GM19351 (cell line): Measurements from ENCODE around the gene ANO9.
A peak's percentile ranks its signal among the peaks of the same experiment; 100 is the strongest.

Experiments
- ATAC-seq: cut with Tn5 transposase; IDR thresholded peaks from one replicate; pipeline ENCODE4 v1.9.1; 2021; ENCODE audit warnings: mild to moderate bottlenecking, moderate library complexity; ENCODE audit not compliant: unreplicated experiment

Gene ANO9

DNA sequence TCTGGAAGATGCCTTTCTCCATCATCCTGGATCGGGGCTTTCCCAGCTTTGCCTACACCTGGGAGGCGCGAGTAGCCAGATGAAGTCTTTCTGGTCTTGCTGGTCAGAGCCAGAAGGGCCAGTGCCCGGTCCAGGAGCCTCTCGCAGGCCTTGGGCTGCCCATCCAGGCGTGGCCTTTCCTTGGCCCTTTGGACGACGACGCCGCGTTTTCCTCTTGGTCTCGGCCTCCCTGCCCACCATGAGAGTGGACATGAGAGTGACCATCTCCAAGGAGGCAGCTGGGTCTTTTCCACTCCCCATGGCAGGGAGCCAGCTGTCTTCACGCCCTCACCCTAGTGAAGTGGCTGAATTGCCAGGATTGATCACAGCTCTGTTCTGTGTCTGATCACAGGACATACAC, 11.8 kb upstream of the ANO9 start:
- no peak for ATAC-seq

DNA sequence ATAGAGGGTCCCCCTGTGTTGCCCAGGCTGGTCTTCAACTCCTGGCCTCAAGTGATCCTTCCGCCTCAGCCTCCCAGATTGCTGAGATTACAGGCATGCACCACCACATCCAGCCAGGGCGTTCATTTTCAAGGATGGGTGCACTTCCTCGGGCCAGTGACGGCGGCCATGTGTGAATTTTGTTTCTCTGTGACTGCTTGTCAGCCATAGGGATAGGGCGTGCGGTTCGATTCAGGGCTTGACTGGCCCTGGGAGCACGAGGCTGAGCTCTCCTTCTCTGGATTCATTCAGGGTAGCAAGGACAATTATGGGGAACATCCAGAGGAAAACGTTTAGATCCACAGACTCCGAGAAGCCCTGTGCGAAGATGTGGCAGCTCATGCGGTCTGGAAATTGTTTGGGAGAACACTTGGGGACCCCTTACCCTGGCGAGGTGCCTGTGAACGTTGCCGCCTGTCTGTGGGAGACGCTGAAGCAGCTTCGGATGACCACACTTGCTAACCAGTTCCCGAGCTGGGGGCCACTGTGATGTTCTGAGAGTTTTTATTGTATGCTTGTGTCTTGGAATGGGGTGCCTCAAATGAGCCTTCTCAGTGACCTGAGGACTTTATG, 11.2 kb upstream of the ANO9 start:
- no peak for ATAC-seq

DNA sequence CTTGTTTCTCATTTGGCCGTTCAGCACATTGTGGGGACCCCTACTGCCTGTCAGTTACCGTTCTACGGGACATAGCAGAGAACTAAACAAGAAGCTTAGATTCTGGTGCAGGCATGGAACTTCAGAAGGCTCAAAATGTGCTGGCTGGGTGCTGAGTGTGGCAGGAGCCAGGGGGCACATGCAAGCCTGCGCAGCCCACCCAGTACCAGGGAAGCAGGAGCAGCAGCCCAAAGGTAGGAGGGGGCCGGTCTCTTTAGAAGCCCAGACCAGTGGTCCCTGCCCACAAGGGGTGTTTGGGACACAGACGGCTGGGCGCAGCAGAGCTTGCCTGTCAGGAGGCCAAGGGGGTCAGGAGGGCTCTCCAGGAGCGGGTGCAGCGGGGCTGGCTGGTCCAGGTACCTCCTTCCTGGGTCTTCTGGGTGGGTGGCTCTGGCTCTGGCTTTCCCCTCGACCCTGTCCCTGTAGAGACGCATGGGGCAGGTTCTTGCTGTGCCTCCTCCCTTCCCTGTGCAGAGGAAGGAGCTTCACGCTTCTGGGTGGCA, 10.5 kb upstream of the ANO9 start:
- no peak for ATAC-seq

DNA sequence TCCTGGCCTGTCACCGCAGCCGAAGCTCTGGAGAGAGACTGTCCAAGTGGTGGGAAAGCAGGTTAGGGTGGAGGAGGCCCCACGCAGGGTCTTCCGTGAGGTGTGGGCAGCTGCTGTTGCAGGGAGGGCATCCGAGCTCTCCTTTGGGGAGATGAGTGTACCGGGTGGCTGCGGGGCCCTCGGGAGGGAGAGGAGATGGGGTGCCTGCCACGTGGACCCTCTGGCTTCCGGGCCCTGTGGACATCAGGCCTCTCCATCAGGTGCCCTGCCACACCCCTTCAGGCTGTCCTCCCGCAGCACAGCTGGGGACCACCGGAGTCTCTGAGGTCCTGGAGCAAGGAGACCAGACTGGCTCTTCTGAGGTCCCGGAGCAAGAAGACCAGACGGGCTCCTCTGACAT, 9.9 kb upstream of the ANO9 start:
- ATAC-seq, result no peak

DNA sequence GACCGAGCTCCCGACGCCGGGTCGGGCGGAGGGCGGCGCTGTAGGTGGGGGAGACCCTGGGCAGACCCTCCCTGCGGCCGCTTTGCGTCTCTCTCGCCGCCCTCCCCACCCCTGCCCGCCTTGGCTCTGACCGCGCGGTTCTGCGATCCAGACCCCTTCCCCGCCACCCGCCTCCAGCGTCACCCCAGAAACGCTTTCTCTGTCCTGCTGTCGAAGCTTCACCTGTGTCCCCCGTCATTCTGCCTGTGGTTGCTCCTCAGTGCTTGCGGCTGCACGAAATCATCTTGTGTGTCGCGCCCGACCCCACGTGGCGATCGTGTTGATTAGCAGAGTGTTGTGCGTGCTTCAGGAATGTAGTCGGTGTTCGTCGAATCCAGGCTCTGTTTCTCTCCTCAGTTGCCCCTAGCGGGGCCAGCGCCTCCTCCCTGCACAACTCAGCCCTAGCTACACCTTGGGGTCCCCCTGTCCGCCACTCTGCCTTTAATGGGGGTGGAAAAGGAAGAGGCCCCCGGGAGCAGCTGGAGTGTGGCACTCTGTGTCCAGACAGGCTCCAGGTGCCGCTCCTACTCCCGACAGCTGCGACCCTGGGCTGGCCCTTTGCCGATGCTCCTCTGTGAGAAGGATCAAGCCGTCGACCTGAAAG, 9.1 kb upstream of the ANO9 start:
- ATAC-seq, result no peak

DNA sequence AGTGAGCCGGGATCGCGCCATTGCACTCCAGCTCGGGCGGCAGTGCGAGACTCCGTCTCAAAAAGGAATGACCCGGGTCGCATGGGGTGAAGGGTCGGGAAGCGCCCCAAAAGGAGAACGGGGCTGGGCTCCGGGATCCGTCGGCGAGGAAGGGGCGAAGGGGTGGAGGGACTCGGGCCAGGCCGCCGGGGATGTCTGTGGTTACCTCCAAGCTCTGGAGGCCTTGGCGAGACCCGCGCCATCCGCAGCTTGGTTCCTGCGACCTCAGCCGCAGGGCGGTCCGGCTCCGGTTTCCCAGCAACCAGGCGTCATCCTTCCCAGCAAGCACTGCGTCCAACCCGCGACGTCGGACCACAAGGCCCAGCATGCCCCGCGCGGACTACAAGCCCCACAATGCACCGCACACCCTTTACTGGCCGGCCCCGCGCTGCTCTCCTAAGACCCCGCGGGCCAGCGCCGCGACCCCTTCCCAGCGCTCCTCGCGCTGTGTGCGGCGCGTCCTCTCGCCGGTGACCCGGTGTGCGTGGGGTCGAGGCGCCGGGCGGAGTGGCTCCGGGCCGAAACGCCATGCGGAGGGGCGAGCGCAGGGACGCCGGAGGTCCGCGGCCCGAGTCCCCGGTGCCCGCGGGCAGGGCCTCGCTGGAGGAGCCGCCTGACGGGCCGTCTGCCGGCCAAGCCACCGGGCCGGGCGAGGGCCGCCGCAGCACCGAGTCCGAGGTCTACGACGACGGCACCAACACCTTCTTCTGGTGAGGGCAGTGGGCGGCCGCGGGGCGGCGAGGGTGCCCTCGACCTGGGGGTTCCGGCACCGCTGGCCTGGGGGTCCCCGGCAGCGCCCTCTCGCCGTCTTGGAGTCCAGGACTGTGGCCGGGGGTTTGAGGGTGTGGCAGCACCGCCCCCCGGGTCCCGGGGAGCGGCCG, 8.3 kb upstream of the ANO9 start, which contains the start of gene PTDSS2:
TSS of gene PTDSS2 (plus strand) at position 391 of the 920 bp plus-strand sequence. CDS start at position 568, 177 bp downstream.
- peak; percentile 81 for ATAC-seq

DNA sequence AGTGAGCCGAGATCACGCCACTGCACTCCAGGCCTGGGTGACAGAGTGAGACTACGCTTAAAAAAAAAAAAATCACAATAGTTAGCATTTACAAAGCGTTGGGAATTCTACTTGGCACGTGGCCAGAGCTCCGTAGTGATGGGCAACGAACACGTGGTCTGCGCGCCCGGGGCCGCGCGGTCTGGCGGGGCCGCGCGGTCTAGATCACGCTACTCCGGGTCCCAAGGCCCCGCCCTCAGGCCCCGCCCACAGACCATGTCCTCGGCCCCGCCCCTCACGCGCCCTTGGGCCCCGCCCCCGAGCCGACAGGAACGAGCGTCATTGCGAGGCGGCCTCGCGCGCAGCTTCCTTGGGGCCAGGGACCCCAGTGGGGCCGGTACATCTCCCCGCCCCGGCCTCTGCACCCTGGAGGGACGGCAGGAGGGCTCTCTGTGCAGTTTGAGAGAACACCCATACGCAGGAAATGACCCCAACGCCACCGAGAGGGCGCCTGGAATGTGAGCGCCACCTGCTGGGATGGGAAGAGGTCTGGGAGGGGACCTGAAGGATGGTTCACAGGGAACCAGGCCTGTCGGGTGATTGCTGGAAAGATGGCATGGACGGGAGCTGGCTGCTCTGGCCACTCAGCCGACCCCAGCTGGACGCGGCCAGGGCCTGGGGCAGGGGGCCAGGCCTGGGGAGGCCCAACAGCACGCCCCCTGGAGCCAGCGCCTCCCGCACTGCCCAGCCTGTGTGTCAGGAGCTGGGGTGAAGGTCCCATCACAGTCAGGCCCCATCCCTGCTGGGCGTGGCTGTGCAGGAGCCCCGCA, 6.3 kb upstream of the ANO9 start:
- ATAC-seq, result peak; percentile 54

DNA sequence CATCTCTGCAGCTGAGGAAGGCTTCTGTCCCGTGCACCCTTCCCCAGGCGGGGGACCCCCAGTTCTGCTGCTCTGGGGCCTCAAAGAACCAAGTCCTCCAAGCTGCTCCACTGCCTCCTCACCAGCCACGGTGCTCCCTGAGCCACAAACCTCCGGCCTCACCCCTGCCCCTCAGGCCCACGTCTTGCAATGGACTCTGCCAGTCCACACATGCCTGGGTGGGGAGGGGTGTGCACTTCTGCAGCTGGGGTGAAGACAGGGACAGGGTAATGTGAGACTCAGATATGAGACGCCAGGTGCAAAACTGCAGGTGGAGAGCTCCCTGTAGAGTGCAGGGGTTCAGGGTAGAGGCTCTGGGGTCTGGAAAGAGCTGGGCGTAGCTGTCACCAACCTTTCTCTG, 5.1 kb upstream of the ANO9 start:
- no peak for ATAC-seq

DNA sequence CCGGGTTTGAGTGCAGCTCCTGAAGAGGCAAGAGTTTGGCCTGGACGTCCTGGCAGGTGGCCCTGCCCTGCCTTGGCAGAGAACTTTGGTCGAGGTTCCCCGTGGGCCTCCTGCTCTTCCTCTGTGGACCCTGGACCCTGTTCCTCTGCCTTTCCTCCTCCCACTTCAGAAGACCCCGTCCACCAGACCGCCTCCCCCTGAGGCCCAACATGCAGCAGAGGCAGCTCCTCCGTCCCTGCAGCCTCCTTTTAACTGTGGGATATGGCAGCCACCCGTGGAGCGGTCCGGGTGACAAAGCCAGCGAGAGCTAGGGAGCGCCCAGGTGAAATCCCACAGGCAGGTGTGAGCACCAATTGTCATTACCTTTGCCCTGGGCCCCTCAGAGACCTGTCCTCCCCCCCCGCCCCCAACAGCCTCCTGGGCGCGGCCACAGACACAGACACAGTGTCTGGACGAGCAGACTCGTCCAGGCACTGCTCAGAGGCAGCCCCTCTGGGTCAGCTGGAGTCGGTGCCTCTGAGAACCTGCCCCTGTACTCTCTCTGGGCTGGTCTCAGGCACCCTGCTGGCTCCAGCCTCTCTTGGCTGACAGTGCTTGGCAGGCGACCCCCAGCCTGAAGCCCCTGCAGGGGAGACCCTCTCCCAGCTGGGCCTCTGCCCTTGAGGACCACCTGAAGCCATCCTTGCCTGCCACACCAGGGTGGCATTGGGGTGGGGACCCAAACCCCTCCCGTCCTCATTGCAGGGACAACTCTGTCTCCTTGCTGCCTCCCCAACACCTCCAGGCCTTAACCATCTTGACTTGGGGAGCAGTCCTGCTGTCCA, 4.2 kb upstream of the ANO9 start:
- ATAC-seq, result no peak

DNA sequence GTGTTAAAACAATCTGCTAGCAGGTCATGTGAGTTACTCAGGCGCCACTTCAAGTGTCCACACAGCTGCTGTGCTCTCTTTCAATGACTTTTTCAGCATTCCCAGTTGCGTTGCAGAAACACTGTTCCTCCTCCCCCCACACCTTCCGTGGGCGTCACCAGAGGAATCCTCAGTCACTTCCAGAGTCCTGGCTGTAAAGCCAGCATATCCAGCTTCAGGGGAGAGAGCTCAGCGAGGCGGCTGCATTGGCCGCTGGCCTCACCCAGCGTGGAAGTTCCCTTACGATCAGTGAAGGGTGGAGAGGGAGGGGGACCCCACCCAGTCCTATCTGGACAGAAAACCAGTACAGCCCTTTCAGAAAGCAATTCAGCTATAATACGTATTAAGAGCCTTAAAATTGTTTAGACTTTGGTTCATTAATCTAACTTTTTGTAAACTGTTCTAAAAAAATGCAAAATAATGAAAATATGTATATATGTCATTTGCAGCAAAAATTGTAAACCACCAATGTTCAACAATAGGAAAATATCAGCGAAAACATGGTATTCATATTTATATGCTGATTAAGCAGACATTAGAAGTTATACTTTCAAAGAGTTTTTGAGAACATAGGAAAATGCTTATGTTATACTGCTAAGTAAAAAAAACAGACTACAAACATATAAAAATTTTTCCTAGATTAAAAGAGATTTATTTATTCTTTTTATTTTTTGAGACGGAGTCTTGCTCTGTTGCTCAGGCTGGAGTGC, 2.8 kb upstream of the ANO9 start:
- no peak for ATAC-seq

DNA sequence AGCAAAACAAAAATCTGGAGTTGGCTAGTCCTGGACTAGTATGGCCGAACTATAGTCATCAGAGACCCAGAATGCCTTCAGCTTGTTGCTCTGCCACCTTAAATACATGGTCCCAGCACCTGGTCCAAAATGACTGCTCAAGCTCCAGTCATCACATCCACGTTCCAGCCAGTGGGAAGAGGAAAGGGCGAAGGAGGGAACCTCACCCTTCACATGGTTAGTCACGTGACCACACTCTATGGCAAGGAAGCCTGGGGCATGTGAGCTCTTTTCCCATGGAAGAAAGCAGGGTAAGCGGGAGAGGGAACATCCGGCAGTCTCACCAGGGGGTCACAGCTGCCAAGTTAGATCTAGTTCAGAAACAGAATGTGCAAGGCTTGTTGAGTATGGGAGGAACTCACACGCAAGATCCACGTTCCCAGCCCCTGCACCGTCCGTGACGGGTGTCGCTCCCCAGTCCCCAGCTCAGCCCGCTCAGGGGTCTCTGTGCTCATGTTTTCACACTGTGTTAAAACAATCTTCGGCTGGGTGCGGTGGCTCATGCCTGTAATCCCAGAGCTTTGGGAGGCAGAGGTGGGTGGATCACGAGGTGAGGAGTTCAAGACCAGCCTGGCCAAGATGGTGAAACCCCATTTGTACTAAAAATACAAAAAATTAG, 1.9 kb upstream of the ANO9 start:
- ATAC-seq, result no peak

DNA sequence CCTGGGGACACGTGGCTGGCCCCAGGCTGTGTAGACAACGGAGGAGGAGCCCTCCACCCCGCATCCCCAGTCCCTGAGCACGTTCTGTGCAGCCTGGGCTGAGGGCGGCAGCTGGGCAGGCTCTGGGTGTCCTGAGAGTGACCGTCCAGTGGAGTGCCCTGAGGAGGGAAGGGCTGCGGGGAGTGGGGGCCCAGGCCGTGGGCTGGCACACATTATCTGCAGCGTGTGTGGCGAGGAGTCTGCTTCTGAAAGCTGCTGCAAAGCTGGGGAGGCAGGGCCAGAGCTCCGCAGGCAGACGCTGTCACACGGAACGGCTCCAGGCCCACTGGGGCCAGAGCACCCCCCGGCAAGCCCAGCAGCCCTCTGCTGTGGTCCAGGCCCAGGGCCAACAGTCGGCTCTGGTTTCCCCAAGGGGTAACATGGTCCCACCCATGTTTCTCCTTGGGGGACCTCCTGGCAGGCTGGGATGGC, 835 bp upstream of the ANO9 start:
- no peak for ATAC-seq

DNA sequence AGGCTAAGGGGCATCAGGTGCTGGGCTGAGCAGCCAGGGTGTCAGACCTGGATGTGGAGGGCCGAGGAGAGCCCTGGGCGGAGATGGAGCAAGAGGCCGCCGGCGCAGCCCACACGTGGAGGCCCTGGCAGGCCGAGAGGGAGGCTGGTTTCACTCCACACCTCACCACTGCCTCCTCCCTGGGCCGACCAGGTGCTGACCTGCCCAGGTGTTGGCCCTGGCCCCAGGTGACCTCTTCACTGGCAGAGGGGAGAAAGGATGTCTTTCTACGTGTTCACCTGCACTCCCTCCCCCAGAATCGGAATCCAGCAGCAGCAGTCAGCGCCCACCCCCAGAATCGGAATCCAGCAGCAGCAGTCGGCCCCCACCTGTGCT, 781 bp downstream of the ANO9 start:
- no peak for ATAC-seq

DNA sequence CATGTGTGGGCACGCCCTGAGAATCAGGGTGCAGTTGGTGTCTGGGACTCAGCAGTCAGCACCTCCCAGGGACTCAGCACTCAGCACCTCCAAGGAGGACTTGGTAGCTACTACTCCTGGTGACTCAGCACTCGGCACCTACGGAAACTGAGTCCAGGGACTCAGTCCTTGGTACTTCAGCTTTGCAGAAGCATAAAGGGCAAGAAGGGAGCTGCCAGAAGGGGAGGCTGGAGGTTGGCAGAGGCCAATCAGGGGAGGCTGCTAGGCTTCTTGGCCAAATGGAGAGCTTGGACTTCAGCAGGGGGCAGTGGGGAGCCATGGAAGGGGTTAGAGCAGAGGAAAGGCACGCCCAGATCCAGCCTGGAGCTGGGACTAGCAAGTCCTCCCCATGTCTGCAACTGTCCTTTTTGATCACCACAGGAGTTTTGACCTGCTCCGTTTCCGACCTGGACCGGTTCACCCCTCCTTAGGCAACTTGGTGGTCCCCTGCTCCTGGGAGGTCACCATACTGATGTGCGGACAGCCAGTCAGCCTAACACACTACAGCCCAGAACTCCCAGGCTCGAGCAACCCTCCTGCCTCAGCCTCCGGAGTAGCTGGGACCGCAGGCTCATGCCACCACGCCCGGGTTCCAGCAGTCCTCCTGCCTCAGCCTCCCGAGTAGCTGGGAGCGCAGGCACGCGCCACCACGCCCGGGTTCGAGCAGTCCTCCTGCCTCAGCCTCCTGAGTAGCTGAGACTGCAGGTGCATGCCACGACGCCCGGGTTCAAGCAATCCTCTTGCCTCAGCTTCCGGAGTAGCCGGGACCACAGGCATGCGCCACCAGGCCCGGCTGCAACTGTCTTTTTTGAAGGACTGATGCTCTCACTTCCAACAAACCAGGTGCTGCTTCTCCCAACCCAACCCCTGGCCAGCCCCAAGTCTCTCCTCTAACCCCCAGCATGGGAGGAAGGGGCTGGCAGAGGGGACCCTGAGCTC, 1.5 kb downstream of the ANO9 start:
- ATAC-seq, result no peak

DNA sequence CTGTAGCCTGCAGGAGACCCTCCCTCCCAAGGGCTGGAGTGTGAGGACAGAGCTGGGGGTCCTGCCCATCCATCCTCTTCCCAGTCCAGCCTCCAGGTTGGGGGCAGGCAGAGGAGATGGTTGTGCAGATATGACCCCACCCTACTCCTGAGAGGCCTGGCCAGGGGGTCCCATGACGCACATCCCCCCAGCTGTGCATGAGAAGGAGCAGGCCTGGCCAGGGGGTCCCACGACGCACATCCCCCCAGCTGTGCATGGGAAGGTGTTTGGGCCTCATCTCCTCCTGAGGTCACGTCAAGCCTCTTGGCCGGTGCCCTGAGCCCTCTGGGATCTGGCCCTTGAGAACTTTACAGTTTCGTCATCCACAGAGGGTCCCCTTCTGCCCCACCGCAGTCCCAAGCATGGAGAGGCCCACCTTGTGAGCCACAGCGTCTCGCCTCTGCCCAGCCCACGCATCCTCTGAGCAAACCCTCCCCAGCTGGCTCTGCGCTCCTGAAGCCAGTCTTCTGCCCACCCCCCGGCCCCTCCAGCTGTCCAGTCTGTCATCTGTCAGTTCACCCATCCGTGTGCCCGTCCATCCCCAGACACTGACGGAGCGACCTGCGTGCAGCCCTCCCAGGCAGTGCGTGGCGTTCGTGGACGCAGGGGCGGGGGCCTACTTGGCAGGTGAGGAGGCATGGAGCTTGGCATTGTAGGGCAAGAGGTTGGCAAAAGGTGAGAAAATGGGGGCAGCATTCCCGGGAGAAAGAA, 2.3 kb downstream of the ANO9 start:
- ATAC-seq, result no peak

DNA sequence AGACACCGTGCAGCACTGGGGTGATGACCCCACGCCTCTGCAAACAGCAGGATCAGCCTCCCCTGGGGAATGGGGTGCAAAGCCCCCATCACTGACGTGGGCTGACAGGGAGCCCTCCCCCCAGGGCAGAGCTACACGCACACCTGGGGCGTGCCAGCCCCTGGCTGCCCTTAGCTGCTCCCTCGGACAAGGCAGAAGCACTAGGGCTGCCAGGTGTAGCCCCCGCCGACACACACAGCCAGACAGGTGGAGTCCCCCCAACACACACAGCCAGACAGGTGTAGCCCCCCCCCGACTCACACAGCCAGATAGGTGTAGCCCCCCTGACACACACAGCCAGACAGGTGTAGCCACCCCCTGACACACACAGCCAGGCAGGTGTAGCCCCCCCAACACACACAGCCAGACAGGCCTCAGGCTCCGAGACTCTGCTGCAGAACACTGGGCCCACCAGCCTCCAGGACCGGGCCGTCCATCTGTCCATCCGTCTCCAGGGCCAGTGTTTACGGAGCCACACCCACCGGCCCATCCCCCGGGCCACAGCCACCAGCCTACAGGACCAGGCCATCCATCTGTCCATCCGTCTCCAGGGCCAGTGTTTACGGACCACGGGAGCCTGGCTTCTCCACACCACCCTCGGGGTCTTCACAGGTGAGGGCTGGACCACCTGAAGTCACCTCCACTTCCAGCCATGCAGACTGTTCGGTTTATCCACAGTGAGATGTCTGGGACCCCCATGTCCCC, 3.5 kb downstream of the ANO9 start:
- no peak for ATAC-seq
